ENCODE results near the gene LRRC15. TPM values are rescaled to one million over a fixed set of nuclear protein-coding genes. Genes with fewer than 3 reads are reported as not detected.
A peak's percentile ranks its signal among the peaks of the same experiment; 100 is the strongest.

Gene LRRC15
- total and polyA plus RNA-seq, 2 donors from 2014 or later: 0.09 to 0.63 TPM

DNA sequence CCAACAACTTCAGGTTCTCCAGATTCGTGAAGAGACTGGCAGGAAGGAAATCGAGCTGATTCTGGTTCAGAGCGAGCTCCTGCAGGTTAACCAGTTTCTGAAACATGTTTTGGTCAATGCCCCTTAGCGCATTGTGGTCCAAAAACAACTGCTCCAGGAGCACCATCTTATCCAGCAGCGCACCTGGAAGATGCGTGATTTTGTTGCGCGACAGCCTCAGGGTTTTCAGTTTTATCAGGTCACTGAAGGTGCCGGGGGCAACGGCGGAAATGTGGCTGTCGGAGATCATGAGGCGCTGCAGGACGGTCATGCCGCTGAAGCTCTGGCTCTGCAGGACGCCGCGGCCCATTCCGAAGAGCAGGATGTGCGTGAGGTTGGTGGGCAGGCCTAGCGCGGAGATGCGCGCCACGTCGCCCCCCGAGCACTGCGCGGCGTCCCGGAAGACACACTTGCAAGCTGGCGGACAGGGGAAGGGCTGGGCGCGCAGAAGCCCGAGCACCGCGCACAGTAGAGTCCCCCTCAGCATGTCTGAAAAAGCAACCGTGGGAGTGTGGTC, 28.3 kb upstream of the LRRC15 start:
- Histone ChIP-seq H3K4me3 (ENCODE audit: low read length in 3 of 3) (peak overlapping the region in 2 of 3 donors; percentile 15 to 25), H3K9me3 (ENCODE audit: control insufficient read depth in 2 of 3, insufficient read depth in 1 of 3, low read length in 3 of 3) (no peaks in the 10 kb centered on the region), H3K4me1 (ENCODE audit: control insufficient read depth in 2 of 3, insufficient read depth in 2 of 3, low read depth in 1 of 3, low read length in 3 of 3) (peaks cover 0 to 9% (median 0%) of the 10 kb centered on the region in 3 donors), H3K27me3 (ENCODE audit: control insufficient read depth, insufficient read depth, low read length) (peaks cover 8% of the 10 kb centered on the region), H3K27ac (ENCODE audit: low read depth in 2 of 2, low read length in 2 of 2) (no peak overlapping the region), H3K9ac (ENCODE audit: low read length in 3 of 3) (no peak overlapping the region), H3K36me3 (ENCODE audit: control insufficient read depth in 2 of 3, insufficient read depth in 3 of 3, low read length in 3 of 3) (no peaks in the 10 kb centered on the region)
- intact Hi-C loops (cut with DNase I): loop anchor here (10.0 kb wide), 1 partner anchor 53 kb away; no protein-coding TSS in a partner anchor
- TF ChIP-seq, protein P1, sequence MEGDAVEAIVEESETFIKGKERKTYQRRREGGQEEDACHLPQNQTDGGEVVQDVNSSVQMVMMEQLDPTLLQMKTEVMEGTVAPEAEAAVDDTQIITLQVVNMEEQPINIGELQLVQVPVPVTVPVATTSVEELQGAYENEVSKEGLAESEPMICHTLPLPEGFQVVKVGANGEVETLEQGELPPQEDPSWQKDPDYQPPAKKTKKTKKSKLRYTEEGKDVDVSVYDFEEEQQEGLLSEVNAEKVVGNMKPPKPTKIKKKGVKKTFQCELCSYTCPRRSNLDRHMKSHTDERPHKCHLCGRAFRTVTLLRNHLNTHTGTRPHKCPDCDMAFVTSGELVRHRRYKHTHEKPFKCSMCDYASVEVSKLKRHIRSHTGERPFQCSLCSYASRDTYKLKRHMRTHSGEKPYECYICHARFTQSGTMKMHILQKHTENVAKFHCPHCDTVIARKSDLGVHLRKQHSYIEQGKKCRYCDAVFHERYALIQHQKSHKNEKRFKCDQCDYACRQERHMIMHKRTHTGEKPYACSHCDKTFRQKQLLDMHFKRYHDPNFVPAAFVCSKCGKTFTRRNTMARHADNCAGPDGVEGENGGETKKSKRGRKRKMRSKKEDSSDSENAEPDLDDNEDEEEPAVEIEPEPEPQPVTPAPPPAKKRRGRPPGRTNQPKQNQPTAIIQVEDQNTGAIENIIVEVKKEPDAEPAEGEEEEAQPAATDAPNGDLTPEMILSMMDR (IDR thresholded peaks at IDR 0.05; ENCODE audit: borderline replicate concordance, extremely low read depth, insufficient read depth): no peak
- peak in 3 of 5 donors; percentile 39 to 55 (median 51) for DNase-seq
- no peak for FAIRE-seq

DNA sequence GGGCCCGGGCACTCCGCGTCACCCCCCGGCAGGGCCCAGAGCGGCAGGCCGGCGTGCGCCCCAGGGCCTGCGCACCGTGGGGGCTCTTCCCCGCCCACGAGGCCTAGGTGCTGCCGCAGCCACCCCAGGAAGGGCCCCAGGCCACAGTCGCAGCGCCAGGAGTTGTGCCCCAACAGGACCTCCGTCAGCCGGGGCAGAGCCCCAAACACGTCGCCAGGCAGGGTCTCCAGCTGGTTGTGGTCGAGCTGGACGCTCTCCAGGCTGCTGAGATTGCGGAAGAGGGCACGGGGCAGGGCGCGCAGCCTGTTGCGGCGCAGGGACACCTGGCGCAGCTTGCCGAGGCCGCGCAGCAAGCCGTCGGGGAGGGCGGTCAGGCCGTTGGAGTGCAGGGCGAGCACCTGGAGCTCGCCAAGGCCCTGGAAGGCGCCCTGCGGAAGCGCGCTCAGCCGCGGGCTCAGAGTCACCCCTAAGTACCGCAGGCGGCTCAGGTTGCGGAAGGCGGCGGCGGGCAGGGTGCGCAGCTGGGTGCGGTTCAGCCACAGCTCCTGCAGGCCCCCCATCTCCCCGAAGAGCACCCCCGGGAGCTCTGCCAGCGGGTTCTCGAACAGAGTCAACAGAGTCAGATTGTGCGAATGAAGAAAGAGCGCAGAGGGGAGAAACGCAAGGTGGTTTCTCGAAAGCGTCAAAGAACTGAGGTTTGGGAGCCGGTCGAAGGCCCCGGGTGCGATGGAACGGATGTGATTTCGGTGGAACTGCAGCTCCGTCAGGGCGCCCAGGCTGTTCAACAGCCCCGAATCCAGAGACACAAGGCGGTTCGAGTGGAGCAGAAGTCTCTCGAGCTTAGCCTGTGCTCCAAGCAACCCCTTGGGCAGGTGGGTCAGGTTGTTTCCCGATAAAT, 27.6 kb upstream of the LRRC15 start:
- no peaks in the 10 kb centered on the region for H3K36me3 ChIP-seq (ENCODE audit: control insufficient read depth in 2 of 3, insufficient read depth in 3 of 3, low read length in 3 of 3)
- peak in 3 of 5 donors; percentile 42 to 68 (median 58) for DNase-seq
- H3K4me3 ChIP-seq (ENCODE audit: low read length in 3 of 3): peak overlapping the region in 2 of 3 donors; percentile 15 to 25
- H3K27me3 ChIP-seq (ENCODE audit: control insufficient read depth, insufficient read depth, low read length): peaks cover 8% of the 10 kb centered on the region
- H3K9me3 ChIP-seq (ENCODE audit: control insufficient read depth in 2 of 3, insufficient read depth in 1 of 3, low read length in 3 of 3): no peaks in the 10 kb centered on the region
- no peak overlapping the region for H3K9ac ChIP-seq (ENCODE audit: low read length in 3 of 3)
- intact Hi-C loops (cut with DNase I): loop anchor here (10.0 kb wide), 1 partner anchor 52 kb away; no protein-coding TSS in a partner anchor
- peaks cover 0 to 9% (median 0%) of the 10 kb centered on the region in 3 donors for H3K4me1 ChIP-seq (ENCODE audit: control insufficient read depth in 2 of 3, insufficient read depth in 2 of 3, low read depth in 1 of 3, low read length in 3 of 3)
- H3K27ac ChIP-seq (ENCODE audit: low read depth in 2 of 2, low read length in 2 of 2): peak overlapping the region; percentile 72
- TF ChIP-seq, protein P1 (IDR thresholded peaks at IDR 0.05; ENCODE audit: borderline replicate concordance, extremely low read depth, insufficient read depth): no peak
- FAIRE-seq: no peak

DNA sequence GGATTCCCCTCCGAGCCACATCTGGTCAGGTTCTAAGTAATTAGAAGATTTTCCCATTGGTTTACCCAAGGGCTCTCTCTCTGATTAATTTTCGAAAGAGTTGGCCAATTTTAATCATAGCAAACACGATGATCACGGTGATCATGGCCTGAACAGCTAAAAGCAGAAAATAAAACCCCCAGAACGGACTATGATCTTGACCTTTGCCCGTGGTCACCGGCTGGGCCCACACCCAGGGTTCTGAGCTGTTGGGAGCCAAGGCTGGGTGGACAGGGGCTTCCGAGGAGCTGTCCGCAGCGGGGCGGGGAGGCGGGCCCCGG, 27.0 kb upstream of the LRRC15 start:
- peak overlapping the region in 1 of 3 donors; percentile 57 for H3K4me3 ChIP-seq (ENCODE audit: low read length in 3 of 3)
- peak overlapping the region; percentile 72 for H3K27ac ChIP-seq (ENCODE audit: low read depth in 2 of 2, low read length in 2 of 2)
- DNase-seq: peak in 1 of 5 donors; percentile 30
- H3K9me3 ChIP-seq (ENCODE audit: control insufficient read depth in 2 of 3, insufficient read depth in 1 of 3, low read length in 3 of 3): no peaks in the 10 kb centered on the region
- peak overlapping the region in 1 of 3 donors; percentile 10 for H3K9ac ChIP-seq (ENCODE audit: low read length in 3 of 3)
- intact Hi-C loops (cut with DNase I): loop anchor here (10.0 kb wide), 1 partner anchor 52 kb away; no protein-coding TSS in a partner anchor
- H3K27me3 ChIP-seq (ENCODE audit: control insufficient read depth, insufficient read depth, low read length): peaks cover 8% of the 10 kb centered on the region
- no peaks in the 10 kb centered on the region for H3K36me3 ChIP-seq (ENCODE audit: control insufficient read depth in 2 of 3, insufficient read depth in 3 of 3, low read length in 3 of 3)
- peaks cover 0 to 9% (median 0%) of the 10 kb centered on the region in 3 donors for H3K4me1 ChIP-seq (ENCODE audit: control insufficient read depth in 2 of 3, insufficient read depth in 2 of 3, low read depth in 1 of 3, low read length in 3 of 3)
- no peak for FAIRE-seq
- TF ChIP-seq, protein P1 (IDR thresholded peaks at IDR 0.05; ENCODE audit: borderline replicate concordance, extremely low read depth, insufficient read depth): no peak
